SK-N-SH treated with all-trans-retinoic acid at 6 μM for 48 hours (cell line): ENCODE results near the gene ZSCAN25.

Source experiments
- ATAC-seq: fragments of 200-7000 bp; cut with Tn5 transposase; 3 replicates; pipeline ENCODE4 v1.9.1; 2020; ENCODE audit warnings: mild to moderate bottlenecking, moderate library complexity
- ARNTL ChIP-seq: fragments of 450-650 bp; formaldehyde crosslinking; IDR thresholded peaks from 2 replicates; pipeline ENCODE4 v1.5.0; 2020; ENCODE audit warnings: low read depth, mild to moderate bottlenecking, moderate library complexity, borderline replicate concordance
- BACH2 ChIP-seq: fragments of 250-450 bp; sonication (Bioruptor Pico); IDR thresholded peaks from 2 replicates; pipeline ENCODE4 v1.9.0; 2021; ENCODE audit warnings: mild to moderate bottlenecking, borderline replicate concordance
- CREB5 ChIP-seq: fragments of 250-450 bp; sonication (Bioruptor Pico); IDR thresholded peaks from 2 replicates; pipeline ENCODE4 v1.5.1; 2020; ENCODE audit warnings: low read depth, mild to moderate bottlenecking, moderate library complexity
- CSDC2 ChIP-seq: fragments of 250-450 bp; sonication (Bioruptor Pico); IDR thresholded peaks from 2 replicates; pipeline ENCODE4 v1.5.0; 2020; ENCODE audit warnings: mild to moderate bottlenecking, moderate library complexity
- CSRNP3 ChIP-seq: fragments of 250-450 bp; sonication (Bioruptor Pico); IDR thresholded peaks from 2 replicates; pipeline ENCODE4 v1.5.1; 2021; ENCODE audit warnings: mild to moderate bottlenecking, moderate library complexity
- ESRRG ChIP-seq: fragments of 250-450 bp; sonication (Bioruptor Pico); IDR thresholded peaks from 2 replicates; pipeline ENCODE4 v1.6.1; 2021; ENCODE audit warnings: mild to moderate bottlenecking
- GLIS3 ChIP-seq: fragments of 250-450 bp; sonication (Bioruptor Pico); IDR thresholded peaks from 2 replicates; pipeline ENCODE4 v1.5.0; 2020; ENCODE audit warnings: mild to moderate bottlenecking, moderate library complexity
- ISL1 ChIP-seq: fragments of 250-450 bp; sonication (Bioruptor Pico); IDR thresholded peaks from 2 replicates; pipeline ENCODE4 v2.1.2; 2022; ENCODE audit warnings: mild to moderate bottlenecking, moderate library complexity
- OSR1 ChIP-seq: fragments of 250-450 bp; sonication (Bioruptor Pico); IDR thresholded peaks from 2 replicates; pipeline ENCODE4 v1.8.0; 2022; ENCODE audit warnings: moderate library complexity, mild to moderate bottlenecking, inconsistent platforms
- PATZ1 ChIP-seq: fragments of 250-450 bp; sonication (Bioruptor Pico); IDR thresholded peaks from 2 replicates; pipeline ENCODE4 v1.8.0; 2020; ENCODE audit warnings: mild to moderate bottlenecking, moderate library complexity, borderline replicate concordance
- POU6F1 ChIP-seq: fragments of 250-450 bp; sonication (Bioruptor Pico); IDR thresholded peaks from 2 replicates; pipeline ENCODE4 v1.8.0; 2021; ENCODE audit warnings: low read depth, mild to moderate bottlenecking, moderate library complexity, borderline replicate concordance
- PPARA ChIP-seq: fragments of 250-450 bp; sonication (Bioruptor Pico); IDR thresholded peaks from 2 replicates; pipeline ENCODE4 v1.5.0; 2020; ENCODE audit warnings: mild to moderate bottlenecking, borderline replicate concordance
- RARB ChIP-seq: fragments of 250-450 bp; sonication (Bioruptor Pico); IDR thresholded peaks from 2 replicates; pipeline ENCODE4 v1.8.0; 2021; ENCODE audit warnings: mild to moderate bottlenecking, moderate library complexity
- SNAI2 ChIP-seq: fragments of 250-450 bp; sonication (Bioruptor Pico); IDR thresholded peaks from 2 replicates; pipeline ENCODE4 v1.5.0; 2020; ENCODE audit warnings: mild to moderate bottlenecking, moderate library complexity
- TCF4 ChIP-seq: fragments of 250-450 bp; sonication (Bioruptor Pico); IDR thresholded peaks from 2 replicates; pipeline ENCODE4 v1.8.0; 2021; ENCODE audit warnings: mild to moderate bottlenecking, moderate library complexity, borderline replicate concordance
- TOX ChIP-seq: fragments of 250-450 bp; sonication (Bioruptor Pico); IDR thresholded peaks from 2 replicates; pipeline ENCODE4 v1.8.0; 2021; ENCODE audit warnings: mild to moderate bottlenecking, moderate library complexity, borderline replicate concordance
- ZC3H10 ChIP-seq: fragments of 250-450 bp; sonication (Bioruptor Pico); IDR thresholded peaks from 2 replicates; pipeline ENCODE4 v1.5.1; 2021; ENCODE audit warnings: mild to moderate bottlenecking, moderate library complexity
- ZFP3 ChIP-seq: fragments of 250-450 bp; sonication (Bioruptor Pico); IDR thresholded peaks from 2 replicates; pipeline ENCODE4 v1.5.0; 2020; ENCODE audit warnings: mild to moderate bottlenecking, moderate library complexity
- ZFP30 ChIP-seq: fragments of 450-650 bp; formaldehyde crosslinking; IDR thresholded peaks from 2 replicates; pipeline ENCODE4 v1.5.0; 2022; ENCODE audit warnings: mild to moderate bottlenecking, moderate library complexity
- ZNF565 ChIP-seq: fragments of 450-650 bp; formaldehyde crosslinking; conservative IDR thresholded peaks from 2 replicates; pipeline ENCODE4 v1.5.0; 2020; ENCODE audit warnings: low read depth, mild to moderate bottlenecking, moderate library complexity
- ZNF70 ChIP-seq: fragments of 450-650 bp; formaldehyde crosslinking; IDR thresholded peaks from 2 replicates; pipeline ENCODE4 v1.5.0; 2020; ENCODE audit warnings: mild to moderate bottlenecking, moderate library complexity
- ZNF8 ChIP-seq: fragments of 450-650 bp; formaldehyde crosslinking; IDR thresholded peaks from 2 replicates; pipeline ENCODE4 v1.5.0; 2020; ENCODE audit warnings: mild to moderate bottlenecking, moderate library complexity

Gene ZSCAN25

GRCh38 chr7:99668541-99668940 is 51.8 kb downstream of the ZSCAN25 start (continued):
- no peak for TF ChIP-seq TOX (CRISPR knock-in tag)
- TF ChIP-seq GLIS3 (CRISPR knock-in tag) = no peak
- no peak for TF ChIP-seq TCF4
- TF ChIP-seq ZNF8 (CRISPR knock-in tag) = no peak
- no peak for TF ChIP-seq ISL1 (CRISPR knock-in tag)
- no peak for TF ChIP-seq CSDC2 (CRISPR knock-in tag)
- TF ChIP-seq ARNTL (CRISPR knock-in tag) = no peak
- no peak for TF ChIP-seq ZNF70 (CRISPR knock-in tag)
- TF ChIP-seq SNAI2 (CRISPR knock-in tag) = no peak
- TF ChIP-seq ZFP3 (CRISPR knock-in tag) = no peak
- TF ChIP-seq PPARA (CRISPR knock-in tag) = no peak

GRCh38 chr7:99669782-99670181 is 53.0 kb downstream of the ZSCAN25 start:
- ATAC-seq = no peak

GRCh38 chr7:99672573-99672972 is 55.8 kb downstream of the ZSCAN25 start:
- TF ChIP-seq BACH2 (CRISPR knock-in tag) = no peak
- TF ChIP-seq PPARA (CRISPR knock-in tag) = no peak
- TF ChIP-seq ZFP3 (CRISPR knock-in tag) = no peak
- TF ChIP-seq ARNTL (CRISPR knock-in tag) = no peak
- TF ChIP-seq ISL1 (CRISPR knock-in tag) = no peak
- no peak for TF ChIP-seq ZC3H10 (CRISPR knock-in tag)
- no peak for TF ChIP-seq ESRRG (CRISPR knock-in tag)
- no peak for TF ChIP-seq TOX (CRISPR knock-in tag)
- TF ChIP-seq RARB (CRISPR knock-in tag) = no peak
- TF ChIP-seq CSRNP3 (CRISPR knock-in tag) = no peak
- no peak for TF ChIP-seq PATZ1 (CRISPR knock-in tag)
- TF ChIP-seq POU6F1 (CRISPR knock-in tag) = no peak
- no peak for TF ChIP-seq OSR1 (CRISPR knock-in tag)
- no peak for TF ChIP-seq ZFP30 (CRISPR knock-in tag)
- TF ChIP-seq ZNF565 (CRISPR knock-in tag) = no peak
- no peak for TF ChIP-seq GLIS3 (CRISPR knock-in tag)
- TF ChIP-seq CSDC2 (CRISPR knock-in tag) = no peak
- no peak for TF ChIP-seq CREB5
- TF ChIP-seq ZNF8 (CRISPR knock-in tag) = no peak
- no peak for TF ChIP-seq TCF4
- ATAC-seq = no peak

More at GRCh38 chr7:99669782-99670181, 53.0 kb downstream of the ZSCAN25 start:
- TF ChIP-seq PPARA (CRISPR knock-in tag) = no peak
- no peak for TF ChIP-seq RARB (CRISPR knock-in tag)
- TF ChIP-seq PATZ1 (CRISPR knock-in tag) = no peak
- no peak for TF ChIP-seq TOX (CRISPR knock-in tag)
- no peak for TF ChIP-seq ISL1 (CRISPR knock-in tag)
- TF ChIP-seq ZNF565 (CRISPR knock-in tag) = no peak
